ENCODE measurements around the gene CCDC144A.
"Not testable (repeated sequence)": the region's sequence is repeated elsewhere in the genome, so short reads cannot be mapped to it uniquely, and the experiment has no call there.

Gene CCDC144A

DNA sequence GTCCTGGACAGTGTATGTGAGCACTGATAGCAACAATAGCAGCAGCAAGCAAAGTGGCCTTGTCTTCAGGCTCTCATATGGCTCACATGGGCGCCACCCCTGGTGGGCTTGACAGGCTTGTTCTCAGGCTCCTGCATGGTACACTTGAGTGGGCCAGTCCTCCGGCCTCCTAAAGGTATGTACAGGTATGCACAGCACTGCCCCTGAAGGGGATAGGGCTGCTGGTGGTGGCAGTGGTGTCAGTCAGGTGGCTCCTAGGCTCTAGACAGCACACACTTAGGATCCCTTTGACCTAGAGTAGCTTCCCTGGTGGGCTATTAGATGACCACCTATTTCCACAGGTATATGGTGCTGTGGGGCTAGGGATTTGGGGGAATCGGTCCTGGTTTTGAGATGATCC lies 67.5 kb downstream of the CCDC144A start:
- not testable (repeated sequence) for DNase-seq (ENCODE audit: low read depth, low spot score)

DNA sequence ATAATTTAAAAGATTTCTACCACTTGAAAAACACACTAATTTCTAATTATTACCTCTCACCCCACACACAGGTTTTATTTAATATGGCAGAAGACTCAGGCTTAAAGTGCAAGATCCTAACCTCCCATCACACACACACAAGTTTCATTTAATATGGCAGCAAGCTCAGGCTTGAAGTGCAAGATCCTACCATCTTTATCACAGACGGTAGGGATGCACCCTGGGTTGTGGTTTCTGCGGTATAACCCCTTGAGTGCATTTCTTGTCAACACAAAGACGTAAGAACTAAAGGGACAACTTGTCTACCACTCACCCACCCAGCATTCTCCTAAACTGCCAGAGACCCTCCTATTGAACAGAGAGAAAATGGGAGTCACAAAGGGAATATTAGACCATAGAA lies 68.1 kb downstream of the CCDC144A start:
- DNase-seq (ENCODE audit: low read depth, low spot score), result not testable (repeated sequence)

DNA sequence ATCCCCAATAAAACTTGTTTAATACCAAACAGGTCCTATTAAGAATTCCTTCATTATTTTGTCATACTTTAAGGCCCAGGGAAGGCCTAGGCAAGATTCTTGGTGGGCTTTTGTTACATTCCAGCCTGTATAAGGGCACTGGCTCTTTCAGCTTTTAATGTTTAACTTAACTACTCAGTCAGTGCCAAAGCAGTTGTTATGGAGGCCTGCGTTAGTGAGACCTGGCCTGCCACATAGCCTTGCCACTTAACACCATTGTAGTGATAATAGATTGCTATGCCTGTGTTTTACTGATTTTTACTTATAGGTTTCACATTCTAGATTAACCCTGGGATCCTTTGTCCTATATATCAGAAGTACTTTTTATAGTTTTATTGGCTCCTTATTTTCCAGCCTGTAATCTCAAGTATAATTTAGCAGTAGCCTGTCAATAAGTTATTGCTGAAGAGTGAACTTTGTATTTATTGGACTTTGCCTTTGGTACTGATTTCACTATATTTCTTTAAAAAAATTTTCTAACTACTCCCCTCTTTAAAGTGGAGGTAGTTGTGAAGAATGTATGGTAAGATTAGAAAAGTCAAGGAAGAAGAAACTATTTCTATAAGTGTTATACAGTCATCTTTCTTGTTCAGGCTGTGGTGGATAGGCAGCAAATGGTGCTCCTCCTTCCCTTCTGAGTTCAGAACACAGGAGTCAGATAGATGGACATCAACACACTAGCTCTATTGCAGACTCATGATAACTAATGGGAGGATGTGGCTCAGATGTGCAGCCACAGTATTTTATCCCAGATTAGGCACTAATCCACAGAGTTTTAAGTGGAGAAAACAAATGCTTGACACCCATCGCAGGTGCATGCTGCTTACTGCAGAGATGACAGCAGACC lies 78.5 kb downstream of the CCDC144A start:
- DNase-seq (ENCODE audit: low read depth, low spot score), result not testable (repeated sequence)

DNA sequence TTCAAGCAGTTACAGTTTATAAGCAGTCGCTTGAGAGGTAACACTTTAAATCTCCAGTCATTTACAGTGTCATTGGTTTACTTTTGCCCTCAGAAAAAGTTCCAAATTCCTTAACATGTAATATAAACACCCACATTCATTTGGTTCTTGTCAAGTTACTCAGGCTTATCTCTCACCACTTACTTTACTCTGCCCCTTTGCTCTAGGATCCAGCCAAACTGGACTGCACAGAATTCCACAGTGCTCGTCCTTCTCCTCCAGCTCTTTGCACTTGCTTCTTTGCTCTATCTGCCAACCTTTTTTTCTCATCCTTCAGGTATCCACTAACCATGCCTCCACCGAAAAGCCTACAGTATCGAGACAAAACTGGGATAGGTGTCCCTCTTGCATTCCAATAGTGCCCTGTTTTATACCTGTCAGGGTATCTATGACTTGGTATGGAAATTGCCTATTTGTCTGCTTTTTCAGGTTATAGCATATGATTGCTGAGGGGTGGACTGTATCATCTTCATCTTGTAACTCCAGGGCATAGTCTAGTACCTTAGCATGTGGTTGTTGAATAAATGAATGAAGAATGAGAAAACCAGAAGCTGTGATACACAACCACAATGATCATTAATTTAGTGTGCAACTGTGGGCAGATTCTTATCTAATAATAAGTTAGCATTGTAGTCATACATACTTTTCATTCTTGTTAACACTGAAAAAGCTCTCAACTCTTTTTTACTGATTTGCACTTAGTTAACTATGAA lies 82.5 kb downstream of the CCDC144A start:
- not testable (repeated sequence) for DNase-seq (ENCODE audit: low read depth, low spot score)

DNA sequence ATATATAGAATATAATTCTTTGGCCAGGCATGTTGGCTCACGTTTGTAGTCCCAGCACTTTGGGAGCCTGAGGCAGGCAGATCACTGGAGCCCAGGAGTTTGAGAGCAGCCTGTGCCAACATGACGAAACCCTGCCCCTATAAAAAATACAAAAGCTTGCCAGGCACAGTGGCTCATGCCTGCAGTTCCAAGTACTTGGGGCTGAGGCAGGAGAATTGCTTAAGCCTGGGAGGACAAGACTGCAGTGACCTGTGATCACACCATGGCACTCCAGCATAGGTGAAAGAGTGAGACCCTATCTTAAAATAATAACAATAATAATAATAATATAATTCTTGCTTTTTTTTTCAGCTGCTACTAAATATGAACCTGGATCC lies 83.1 kb downstream of the CCDC144A start:
- DNase-seq (ENCODE audit: low read depth, low spot score), result not testable (repeated sequence)

DNA sequence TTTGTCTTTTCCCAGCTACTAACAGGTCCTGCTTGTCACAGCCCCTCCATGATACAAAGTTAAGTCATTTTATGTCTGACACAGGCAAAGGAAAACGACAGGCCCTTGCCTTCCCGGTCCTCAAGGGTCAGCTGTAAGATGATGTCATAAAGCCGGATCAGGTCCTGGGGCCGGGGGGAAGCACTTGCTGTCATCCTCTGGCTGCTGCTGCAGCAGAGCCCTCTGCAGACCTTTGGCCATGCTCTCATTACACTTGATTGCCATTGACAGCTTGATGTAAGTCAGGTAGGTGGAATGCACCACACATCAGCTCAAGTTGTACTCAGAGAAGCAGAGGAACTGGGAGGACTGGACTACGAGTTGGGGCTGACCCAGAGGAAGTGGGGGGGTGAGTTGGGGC lies 97.8 kb downstream of the CCDC144A start:
- not testable (repeated sequence) for DNase-seq (ENCODE audit: low read depth, low spot score)

DNA sequence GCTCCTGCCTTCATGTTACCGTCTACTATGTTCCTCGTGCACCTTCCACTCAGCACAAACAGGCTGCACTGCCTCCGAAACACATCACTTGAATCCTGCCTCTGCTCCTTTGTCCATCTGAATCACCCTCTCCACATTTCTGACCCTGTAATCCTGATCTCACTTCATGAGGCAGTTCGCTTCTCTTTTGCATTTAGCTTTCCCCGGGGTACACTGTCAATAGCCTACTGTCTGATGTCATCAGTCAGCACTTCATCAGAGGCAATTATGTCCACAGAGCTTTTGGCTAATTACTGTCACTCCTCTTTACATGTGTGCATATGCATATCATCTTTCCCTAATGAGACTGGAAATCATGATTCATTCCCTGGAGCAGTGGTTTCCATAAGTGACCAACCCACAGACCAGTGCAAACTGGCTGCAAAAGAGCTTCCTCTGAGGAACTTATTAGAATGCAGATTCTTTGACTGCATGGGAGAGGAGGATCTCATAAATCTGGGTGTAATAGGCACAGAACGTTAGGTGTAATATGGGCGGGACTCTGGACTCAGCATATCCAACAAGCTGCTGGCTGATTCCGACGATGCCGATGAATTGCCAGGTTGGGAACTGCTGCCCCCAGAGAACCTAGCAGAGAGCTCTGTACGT lies 99.0 kb downstream of the CCDC144A start:
- not testable (repeated sequence) for DNase-seq (ENCODE audit: low read depth, low spot score)

DNA sequence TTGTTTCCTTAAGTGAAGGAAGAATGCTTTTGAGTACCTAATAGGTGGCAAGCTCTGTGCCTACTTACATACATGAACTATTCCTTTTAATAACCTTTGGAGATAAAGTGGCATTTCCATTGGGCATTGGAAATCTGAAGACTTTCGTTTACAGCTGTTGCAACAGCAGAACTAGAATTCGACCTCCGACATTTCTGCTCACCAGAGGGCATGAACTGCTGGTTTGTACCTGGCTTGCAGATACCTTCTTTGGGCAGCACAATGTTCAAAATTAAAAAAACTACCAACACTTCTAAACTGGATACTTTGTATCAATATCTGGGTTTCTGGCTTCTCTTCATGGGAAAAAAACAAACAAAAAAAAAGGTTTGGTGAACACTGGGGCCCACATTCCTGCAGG lies 99.6 kb downstream of the CCDC144A start:
- not testable (repeated sequence) for DNase-seq (ENCODE audit: low read depth, low spot score)

DNA sequence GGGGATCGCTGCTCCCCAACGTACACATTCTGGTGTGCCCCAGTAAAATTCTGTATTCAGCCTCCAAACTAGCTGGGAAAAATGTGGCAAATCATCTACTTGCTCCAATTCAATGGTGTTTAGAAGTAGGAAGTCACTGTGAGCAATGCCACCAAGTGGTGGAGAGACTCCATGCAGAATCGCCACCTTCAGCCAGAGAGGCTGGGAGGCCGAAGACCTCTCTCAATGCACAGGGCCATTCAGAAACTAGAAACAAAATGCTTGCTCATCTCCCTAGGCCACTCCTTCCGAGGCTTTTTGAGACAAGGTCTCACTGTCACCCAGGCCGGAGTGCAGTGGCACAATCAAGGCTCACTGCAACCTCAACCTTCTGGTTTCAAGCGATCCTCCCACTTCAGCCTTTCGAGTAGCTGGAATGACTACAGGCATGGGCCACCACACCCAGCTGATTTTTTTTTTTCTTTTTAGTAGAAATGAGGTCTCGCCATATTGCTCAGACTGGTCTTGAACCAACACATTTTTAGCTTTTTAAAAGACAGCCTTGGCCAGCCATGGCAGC lies 100.4 kb downstream of the CCDC144A start:
- not testable (repeated sequence) for DNase-seq (ENCODE audit: low read depth, low spot score)

DNA sequence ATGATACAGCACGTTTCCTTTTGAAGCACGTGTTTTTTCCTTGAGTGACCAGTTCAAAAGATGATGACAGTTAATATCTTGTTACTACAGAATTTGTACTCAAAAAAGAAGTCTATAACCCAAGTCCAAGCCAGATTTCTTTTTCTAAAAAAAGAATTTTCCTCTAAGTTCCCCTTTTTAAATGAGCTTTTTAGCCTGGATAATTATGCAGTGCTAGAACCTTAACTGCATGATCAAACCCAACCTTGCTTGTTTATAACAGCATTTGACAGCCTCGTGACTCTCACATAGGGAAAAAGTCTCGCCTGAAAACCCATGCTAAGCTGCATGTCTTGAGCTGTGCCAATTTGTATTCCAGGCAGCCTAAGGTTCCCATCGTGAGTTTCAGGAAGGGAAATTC lies 104.2 kb downstream of the CCDC144A start:
- DNase-seq (ENCODE audit: low read depth, low spot score), result not testable (repeated sequence)

DNA sequence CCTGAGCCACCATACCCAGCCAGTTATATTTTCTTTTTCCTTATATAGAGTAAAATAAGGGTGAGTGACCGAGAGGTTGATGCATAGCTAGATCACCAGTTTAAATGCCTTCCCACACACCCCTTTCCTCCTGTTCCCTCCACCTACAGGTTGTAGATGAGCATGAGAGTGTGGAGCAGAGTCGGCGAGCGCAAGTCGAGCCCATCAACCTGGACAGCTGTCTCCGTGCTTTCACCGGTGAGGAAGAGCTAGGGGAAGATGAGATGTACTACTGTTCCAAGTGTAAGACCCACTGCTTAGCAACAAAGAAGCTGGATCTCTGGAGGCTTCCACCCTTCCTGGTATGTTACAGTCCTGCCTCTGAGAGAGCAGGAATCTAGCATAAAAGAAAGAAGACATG lies 105.9 kb downstream of the CCDC144A start:
- not testable (repeated sequence) for DNase-seq (ENCODE audit: low read depth, low spot score)

DNA sequence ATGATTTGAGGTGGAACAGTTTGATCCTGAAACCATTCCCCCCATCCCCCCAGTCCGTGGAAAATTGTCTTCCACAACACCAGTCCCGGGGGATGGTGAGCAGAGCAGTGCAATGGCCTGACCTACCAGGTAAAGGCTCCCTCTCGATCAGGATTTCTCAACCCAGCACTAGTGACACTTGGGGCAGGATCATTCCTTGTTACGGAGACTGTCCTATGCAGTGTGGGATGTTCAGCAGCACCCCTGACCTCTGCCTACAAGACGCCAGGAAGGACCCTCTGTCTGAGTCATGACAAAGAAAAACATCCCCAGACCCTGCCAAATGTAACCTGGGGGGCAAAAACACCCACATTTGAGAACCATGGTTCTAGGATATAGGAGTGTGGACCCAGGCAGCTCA lies 114.8 kb downstream of the CCDC144A start:
- DNase-seq (ENCODE audit: low read depth, low spot score), result not testable (repeated sequence)

DNA sequence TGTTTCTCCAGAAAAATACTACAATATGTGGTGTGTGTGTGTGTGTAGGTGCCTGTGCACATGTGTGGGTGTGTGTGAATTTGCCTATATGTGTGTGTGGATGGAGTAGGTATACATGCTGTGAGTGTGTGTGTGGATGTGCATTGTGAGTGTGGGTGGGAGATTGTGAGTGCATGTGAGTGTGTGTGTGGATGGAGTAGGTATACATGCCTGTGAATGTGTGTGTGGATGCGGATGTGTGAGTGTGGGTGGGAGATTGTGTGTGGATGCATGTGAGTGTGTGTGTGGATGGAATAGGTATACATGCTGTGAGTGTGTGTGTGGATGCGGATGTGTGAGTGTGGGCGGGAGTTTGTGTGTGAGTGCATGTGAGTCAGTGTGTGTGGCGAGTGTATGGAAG lies 116.6 kb downstream of the CCDC144A start:
- not testable (repeated sequence) for DNase-seq (ENCODE audit: low read depth, low spot score)

DNA sequence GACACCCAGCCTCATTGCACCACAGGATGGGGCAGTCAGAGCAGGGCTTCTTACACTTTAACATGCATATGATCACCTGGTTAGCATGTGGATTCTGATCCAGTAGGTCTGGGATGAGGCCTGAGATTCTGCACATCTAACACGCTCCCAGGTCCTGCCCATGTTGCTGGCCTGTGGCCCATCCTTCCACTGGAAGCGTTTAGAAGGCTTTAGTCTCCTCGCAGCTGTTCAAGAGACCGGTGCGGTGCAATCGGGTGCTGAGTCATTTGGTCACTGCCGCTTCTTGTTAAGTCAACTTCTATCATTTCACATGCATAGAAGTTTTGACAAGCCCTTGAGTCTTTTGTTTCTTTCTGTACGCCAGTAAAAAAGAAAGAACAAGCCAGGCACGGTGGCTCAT lies 117.6 kb downstream of the CCDC144A start:
- not testable (repeated sequence) for DNase-seq (ENCODE audit: low read depth, low spot score)

DNA sequence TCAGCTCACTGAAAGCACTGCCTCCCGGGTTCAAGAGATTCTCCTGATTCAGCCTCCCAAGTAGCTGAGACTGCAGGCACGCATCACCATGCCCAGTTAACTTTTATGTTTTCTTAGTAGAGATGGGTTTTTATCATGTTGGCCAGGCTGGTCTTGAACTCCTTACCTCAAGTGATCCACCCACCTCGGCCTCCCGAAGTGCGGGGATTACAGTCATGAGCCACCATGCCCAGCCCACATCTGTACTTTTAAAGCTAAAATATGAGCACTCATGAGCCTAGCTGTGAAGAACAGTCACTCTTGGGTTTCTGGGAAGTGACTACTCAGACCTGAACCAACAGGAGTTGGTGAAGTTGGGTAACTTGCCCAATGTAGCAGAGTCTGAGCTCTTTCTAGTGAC lies 120.2 kb downstream of the CCDC144A start:
- not testable (repeated sequence) for DNase-seq (ENCODE audit: low read depth, low spot score)

DNA sequence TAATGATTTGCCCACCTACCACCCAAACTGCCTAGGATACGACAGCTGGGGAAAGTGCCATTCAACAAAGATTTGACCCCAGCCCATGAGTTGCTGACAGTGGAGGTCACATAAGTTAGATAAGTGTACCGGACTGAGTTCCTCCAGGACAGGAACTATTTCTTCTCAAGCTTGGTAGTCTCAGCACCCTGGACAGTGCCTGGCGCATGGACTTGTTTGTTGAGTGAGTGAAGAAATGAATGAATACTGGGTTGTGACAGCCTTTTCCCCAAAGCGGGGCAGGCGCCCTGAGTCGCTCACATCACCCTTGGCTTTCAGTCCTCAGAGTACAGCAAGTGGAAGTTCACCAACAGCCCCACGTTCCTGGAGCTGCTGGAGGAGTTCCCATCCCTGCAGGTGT lies 122.1 kb downstream of the CCDC144A start:
- DNase-seq (ENCODE audit: low read depth, low spot score), result not testable (repeated sequence)

DNA sequence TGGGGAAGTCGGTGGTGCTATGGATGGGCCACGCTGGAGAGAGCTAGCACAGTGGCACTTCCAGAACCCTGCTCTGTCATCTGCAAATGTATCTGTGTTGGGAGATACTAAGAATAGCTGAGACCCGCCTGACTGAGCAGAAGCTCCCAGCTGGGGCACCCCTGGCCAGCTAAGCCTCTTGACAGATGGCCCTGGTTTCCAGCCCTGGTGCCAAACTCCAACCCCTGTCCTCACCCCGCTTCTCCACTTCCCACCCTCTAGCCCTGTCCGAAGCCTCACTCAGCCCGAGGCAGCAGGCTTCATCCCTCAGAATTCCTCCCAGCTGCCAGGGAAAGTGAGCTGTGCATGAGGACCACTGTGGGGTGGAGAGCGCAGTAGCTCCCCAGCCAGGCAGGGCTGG lies 124.4 kb downstream of the CCDC144A start:
- no peak for DNase-seq (ENCODE audit: low read depth, low spot score)

DNA sequence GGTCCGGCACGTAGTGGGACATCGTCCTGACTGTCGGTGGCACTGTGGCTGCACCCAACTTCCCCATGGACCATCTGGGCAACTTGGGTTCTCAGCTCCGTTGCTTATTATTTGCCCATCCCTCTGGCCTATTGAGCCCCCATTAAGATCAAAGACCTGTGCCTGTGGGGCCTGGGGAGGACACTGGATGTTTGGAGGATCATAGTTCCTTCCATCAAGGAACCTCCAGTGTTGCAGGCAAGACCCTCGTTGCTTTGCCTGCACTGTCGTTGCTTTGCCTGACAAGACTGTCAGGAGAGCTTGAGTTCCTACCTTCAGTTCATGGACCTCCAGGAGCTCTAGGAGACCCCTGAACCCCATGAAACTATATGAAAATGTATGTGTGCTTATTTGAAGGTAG lies 127.2 kb downstream of the CCDC144A start:
- no peak for DNase-seq (ENCODE audit: low read depth, low spot score)

DNA sequence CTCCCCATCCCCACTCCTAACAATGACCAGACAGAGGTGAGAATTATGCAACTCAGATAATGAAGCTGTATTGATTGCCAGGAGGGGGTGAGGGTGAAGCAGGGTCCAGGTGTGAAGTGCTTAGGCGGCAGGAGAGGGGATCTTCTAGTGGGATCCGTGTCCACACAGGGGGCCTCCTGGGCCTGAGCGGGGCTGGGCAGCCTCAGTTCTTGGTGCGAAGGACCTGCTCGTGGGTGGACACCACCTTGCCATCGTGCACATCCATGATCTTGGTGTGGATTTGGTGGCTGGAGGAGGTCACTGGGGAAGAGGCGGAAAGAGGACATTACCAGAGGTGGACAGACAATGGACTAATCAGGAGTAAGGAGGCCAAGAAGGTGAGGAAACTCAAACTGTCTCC lies 127.9 kb downstream of the CCDC144A start:
- DNase-seq (ENCODE audit: low read depth, low spot score), result not testable (repeated sequence)

DNA sequence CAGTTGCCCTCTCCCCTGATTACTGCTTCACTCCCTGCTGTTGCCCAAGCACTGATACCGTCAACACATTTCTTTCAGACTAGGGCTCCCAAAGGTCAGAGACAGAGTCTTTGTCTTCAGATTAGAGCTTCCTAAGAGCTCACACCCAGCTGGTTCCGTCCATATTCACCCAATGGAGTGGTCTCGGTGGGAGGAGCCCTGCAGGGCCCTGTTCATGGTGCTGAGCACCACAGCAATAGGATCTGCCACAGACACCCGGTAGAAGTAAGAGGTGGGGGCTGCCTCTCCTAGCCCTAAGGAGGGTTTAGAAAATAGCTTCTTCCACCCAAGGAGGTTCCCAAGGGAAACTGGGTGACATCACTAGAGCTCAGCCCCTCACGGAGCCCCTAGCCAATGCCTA lies 128.3 kb downstream of the CCDC144A start:
- DNase-seq (ENCODE audit: low read depth, low spot score), result no peak

DNA sequence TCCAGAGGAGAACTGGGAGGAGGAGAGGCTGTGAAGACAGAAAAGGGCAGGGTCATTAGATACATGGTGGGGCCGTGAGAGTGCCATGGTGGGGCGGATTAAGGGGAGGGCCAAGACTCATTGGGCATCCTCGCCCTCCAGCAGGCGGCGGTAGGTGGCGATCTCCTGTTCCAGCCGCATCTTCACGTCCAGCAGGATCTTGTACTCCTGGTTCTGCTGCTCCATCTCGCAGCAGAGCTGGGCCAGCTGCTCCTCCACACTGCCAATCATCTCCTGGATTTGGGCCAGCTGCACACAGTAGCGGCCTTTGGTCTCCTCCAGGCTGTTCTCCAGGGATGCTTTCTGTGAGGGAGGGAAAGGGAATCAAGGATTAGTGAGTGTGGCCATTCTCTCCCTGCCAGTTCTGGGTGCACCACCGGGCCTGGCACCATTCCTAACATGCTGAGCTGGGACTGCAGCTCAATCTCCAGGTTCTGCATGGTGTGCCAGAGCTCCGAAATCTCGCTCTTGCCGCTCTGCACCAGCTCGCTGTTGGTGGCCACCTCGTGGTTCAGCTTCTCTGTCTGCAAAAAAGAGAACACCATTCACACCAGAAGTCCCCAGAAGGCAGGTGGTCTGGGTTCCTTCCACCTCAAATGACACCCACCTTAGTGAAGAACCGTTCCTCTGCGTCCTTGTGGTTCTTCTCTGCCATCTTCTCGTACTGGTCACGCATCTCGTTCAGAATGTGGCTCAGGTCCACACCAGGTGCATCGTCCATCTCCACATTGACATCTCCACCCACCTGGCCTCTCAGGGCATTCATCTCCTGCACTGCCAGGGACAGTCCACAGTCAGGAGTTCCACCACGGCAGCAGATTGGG lies 129.0 kb downstream of the CCDC144A start:
- DNase-seq (ENCODE audit: low read depth, low spot score), result no peak

All from brain pericyte (primary cell).